Measurements from ENCODE around the gene MED27.
"Not testable (repeated sequence)": the region's sequence is repeated elsewhere in the genome, so short reads cannot be mapped to it uniquely, and the experiment has no call there.

- TF ChIP-seq CTCF (IDR thresholded peaks at IDR 0.05; ENCODE audit: borderline replicate concordance, extremely low read depth, low read length, poor library complexity, severe bottlenecking); EZH2 (IDR thresholded peaks at IDR 0.05; ENCODE audit: borderline replicate concordance, low read depth, low read length, severe bottlenecking): not testable (repeated sequence)
Observed at GRCh38 chr9:132058226-132058625, 21.4 kb downstream of the MED27 start.

Measured in DND-41 (cell line).